ENCODE measurements around the gene BLM.
A peak's percentile ranks its signal among the peaks of the same experiment; 100 is the strongest.

DNA sequence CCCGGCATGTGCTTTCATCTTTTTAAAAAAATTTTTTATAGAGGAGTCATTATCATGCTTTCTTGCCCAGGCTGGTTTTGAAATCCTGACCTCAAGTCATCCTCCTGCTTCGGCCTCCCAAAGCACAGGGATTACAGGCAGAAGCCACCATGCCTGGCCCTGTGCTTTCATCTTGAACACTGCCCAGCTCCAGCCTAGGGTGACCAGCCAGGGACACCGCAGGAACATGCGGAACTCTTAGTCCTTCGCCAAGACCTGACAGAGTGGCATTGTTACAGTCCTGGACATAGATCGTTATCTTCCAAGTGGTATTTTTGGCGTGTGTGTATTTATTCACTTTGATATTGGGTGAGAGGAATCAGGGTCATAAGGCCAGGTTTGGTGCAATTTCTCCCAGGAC lies 143.3 kb downstream of the BLM start:
- peak; percentile 41; the same call in 1 of the 2 replicates for TF ChIP-seq GATA2 (IDR thresholded peaks at IDR 0.05; ENCODE audit: low read depth, low read length)
- no peak for TF ChIP-seq GATA3 (IDR thresholded peaks at IDR 0.05; ENCODE audit: low read depth, low read length)

Measured in SH-SY5Y (cell line).